CD4-positive, alpha-beta T cell (primary cell): ENCODE measurements around the gene APBB3. TPM values are rescaled to one million over a fixed set of nuclear protein-coding genes. Genes with fewer than 3 reads are reported as not detected.

Experiments
- ATAC-seq: fragments of 200-7000 bp; cut with Tn5 transposase; one replicate; pipeline ENCODE4 v1.10.0; 2022; ENCODE audit warnings: mild to moderate bottlenecking; ENCODE audit not compliant: poor library complexity
- CTCF ChIA-PET: fragments of 350-600 bp; sonication (Branson Sonifier 250); formaldehyde crosslinking; loops from one replicate; lab custom pipeline; 2021; ENCODE audit warnings: antibody characterized with exemption, inconsistent platforms; lab: Charles Lee
- POLR2A ChIA-PET: fragments of 350-600 bp; sonication (Branson Sonifier 250); formaldehyde crosslinking; loops from one replicate; lab custom pipeline; 2021; ENCODE audit warnings: antibody characterized with exemption, inconsistent platforms; lab: Charles Lee
- DNase-seq, 14 experiments: peaks; one replicate each; pipeline ENCODE4 v3.0.0-alpha.2; 2013 to 2020; ENCODE audit warnings: mixed read lengths in 2 of 14
- H3K27ac ChIP-seq, 2 donors: one replicate each; pipeline versions ENCODE4 v1.5.1 to v1.7.0; 2013; ENCODE audit warnings: low read length in 2 of 2, low read depth in 1 of 2, mild to moderate bottlenecking in 1 of 2
- H3K27me3 ChIP-seq, 2 experiments: 1 replicate in 1 of 2; 2 replicates in 1 of 2; pipeline versions ENCODE4 v1.6.1 to v1.7.0; 2013; ENCODE audit warnings: low read length in 2 of 2, control low read depth in 1 of 2, mild to moderate bottlenecking in 1 of 2, moderate library complexity in 1 of 2; ENCODE audit not compliant: insufficient read depth in 2 of 2, control insufficient read depth in 1 of 2
- H3K36me3 ChIP-seq: one replicate; pipeline ENCODE4 v1.6.1; 2013; ENCODE audit warnings: low read length, control low read depth; ENCODE audit not compliant: insufficient read depth
- H3K4me1 ChIP-seq: one replicate; pipeline ENCODE4 v1.6.1; 2013; ENCODE audit warnings: low read length, control low read depth; ENCODE audit not compliant: insufficient read depth
- H3K4me3 ChIP-seq: one replicate; pipeline ENCODE4 v1.5.1; 2013; ENCODE audit warnings: mild to moderate bottlenecking, low read length, moderate library complexity
- H3K9me3 ChIP-seq, 2 experiments: 1 replicate in 1 of 2; 2 replicates in 1 of 2; pipeline versions ENCODE4 v1.6.1 to v1.7.0; 2013; ENCODE audit warnings: low read length in 2 of 2, mild to moderate bottlenecking in 2 of 2, control low read depth in 1 of 2, moderate library complexity in 1 of 2; ENCODE audit not compliant: control insufficient read depth in 1 of 2, insufficient read depth in 1 of 2
- H3K27ac Mint-ChIP-seq: one replicate; pipeline ENCODE4 v1.8.0; 2020; ENCODE audit warnings: mixed read lengths
- H3K27me3 Mint-ChIP-seq: one replicate; pipeline ENCODE4 v1.8.0; 2021; ENCODE audit warnings: mixed read lengths
- H3K36me3 Mint-ChIP-seq: one replicate; pipeline ENCODE4 v1.8.0; 2021; ENCODE audit warnings: low read depth, mixed read lengths
- H3K4me1 Mint-ChIP-seq: one replicate; pipeline ENCODE4 v1.8.0; 2021; ENCODE audit warnings: low read depth, mixed read lengths
- H3K4me3 Mint-ChIP-seq: one replicate; pipeline ENCODE4 v1.8.0; 2020; ENCODE audit warnings: mild to moderate bottlenecking, mixed read lengths
- H3K9me3 Mint-ChIP-seq: one replicate; pipeline ENCODE4 v1.8.0; 2020; ENCODE audit warnings: mixed read lengths
- intact Hi-C, 2 experiments: fragments of 100-400 bp; cut with DNase I in 1 of 2; cut with micrococcal nuclease in 1 of 2; formaldehyde crosslinking; loops; one replicate each; pipeline versions ENCODE4 v1.15.1 to v1.9.0; 2023 to 2025; cut with DNase I, micrococcal nuclease
- total RNA-seq, 174 experiments: library from RNA in 2 of 174; stranded (reverse) in 2 of 174; gene quantifications; one replicate each; pipeline ENCODE4 v1.2.3 and lab custom pipeline; 2021 to 2026
- TF ChIP-seq, protein P1 (sequence below): fragments of 200-600 bp; IDR thresholded peaks from one replicate; pipeline ENCODE4 v1.8.0; 2022; ENCODE audit warnings: antibody characterized with exemption, mild to moderate bottlenecking

Gene APBB3
- total RNA-seq, 2 experiments from 2014 or later, result 56.6 to 61.5 TPM

DNA sequence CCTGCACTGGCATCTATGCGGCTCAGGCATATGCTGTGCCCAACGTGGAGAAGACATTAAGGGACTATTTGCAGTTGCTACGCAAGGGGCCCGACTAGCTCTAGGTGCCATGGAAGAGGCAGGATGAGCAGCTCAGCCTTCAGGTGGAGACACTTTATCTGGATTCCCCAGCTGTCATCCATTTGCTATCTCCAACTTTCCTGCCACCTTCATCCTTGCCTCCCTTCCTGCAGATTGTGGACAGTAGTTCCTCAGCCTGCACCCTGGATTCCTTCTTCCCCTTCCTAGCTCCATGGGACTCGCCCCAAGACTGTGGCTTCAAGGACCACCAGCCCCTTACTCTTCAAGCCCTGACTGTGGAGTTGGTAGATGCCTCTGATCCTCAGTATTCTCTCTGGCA, 2.3 kb upstream of the APBB3 start:
- peaks cover 75% of the 10 kb centered on the region for H3K4me1 ChIP-seq
- no peak overlapping the region for H3K27ac ChIP-seq
- peaks cover 37% of the 10 kb centered on the region for H3K36me3 ChIP-seq
- peak overlapping the region; percentile 59 for H3K4me3 Mint-ChIP-seq
- TF ChIP-seq, protein P1, sequence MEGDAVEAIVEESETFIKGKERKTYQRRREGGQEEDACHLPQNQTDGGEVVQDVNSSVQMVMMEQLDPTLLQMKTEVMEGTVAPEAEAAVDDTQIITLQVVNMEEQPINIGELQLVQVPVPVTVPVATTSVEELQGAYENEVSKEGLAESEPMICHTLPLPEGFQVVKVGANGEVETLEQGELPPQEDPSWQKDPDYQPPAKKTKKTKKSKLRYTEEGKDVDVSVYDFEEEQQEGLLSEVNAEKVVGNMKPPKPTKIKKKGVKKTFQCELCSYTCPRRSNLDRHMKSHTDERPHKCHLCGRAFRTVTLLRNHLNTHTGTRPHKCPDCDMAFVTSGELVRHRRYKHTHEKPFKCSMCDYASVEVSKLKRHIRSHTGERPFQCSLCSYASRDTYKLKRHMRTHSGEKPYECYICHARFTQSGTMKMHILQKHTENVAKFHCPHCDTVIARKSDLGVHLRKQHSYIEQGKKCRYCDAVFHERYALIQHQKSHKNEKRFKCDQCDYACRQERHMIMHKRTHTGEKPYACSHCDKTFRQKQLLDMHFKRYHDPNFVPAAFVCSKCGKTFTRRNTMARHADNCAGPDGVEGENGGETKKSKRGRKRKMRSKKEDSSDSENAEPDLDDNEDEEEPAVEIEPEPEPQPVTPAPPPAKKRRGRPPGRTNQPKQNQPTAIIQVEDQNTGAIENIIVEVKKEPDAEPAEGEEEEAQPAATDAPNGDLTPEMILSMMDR, result no peak
- H3K9me3 Mint-ChIP-seq, result no peaks in the 10 kb centered on the region
- ATAC-seq, result no peak
- ChIA-PET CTCF (interaction anchor here (0.5 to 1.5 kb wide), 2 partner anchors 19 to 1201 kb away, joined by 3 to 5 read pairs; partner anchors contain the start of gene EIF4EBP3), POLR2A (interaction anchor here (0.9 to 8.9 kb wide), 4 partner anchors 9 to 144 kb away, joined by 5 to 87 read pairs (median 10); partner anchors contain the start of genes EIF4EBP3, IK, NDUFA2 and SRA1)
- H3K27me3 Mint-ChIP-seq, result no peaks in the 10 kb centered on the region
- peaks cover 62% of the 10 kb centered on the region for H3K36me3 Mint-ChIP-seq
- H3K9me3 ChIP-seq, result no peaks in the 10 kb centered on the region
- H3K4me3 ChIP-seq, result no peak overlapping the region
- H3K4me1 Mint-ChIP-seq, result peaks cover 75% of the 10 kb centered on the region
- DNase-seq, result no peak
- H3K27ac Mint-ChIP-seq, result peak overlapping the region; percentile 97
- H3K27me3 ChIP-seq, result no peaks in the 10 kb centered on the region
- intact Hi-C loops, result loop anchor here in 1 of 2 experiments (5.0 to 10.0 kb wide), 4 partner anchors 131 to 459 kb away; partner anchors contain the start of gene CYSTM1

DNA sequence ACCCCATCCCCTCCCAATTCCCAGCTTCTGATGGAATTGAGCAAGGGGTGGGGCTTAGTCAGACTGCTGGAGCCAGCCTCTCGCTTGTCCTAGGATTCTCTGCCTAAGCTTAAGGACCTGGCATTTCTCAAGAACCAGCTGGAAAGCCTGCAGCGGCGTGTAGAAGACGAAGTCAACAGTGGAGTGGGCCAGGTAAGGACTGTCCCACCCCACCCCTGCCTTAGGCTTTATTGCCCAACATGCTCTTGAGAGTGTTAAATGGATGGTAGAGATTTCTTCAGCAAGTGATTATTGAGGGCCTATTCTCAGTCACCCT, 1.3 kb upstream of the APBB3 start:
- DNase-seq (no peak), ATAC-seq (no peak)
- intact Hi-C loops, result loop anchor here in 1 of 2 experiments (2.0 to 10.0 kb wide), 6 partner anchors 17 to 458 kb away; partner anchors contain the start of genes CYSTM1 and TMCO6
- Histone ChIP-seq H3K9me3 (no peaks in the 10 kb centered on the region), H3K4me3 (no peak overlapping the region), H3K36me3 (peaks cover 44% of the 10 kb centered on the region), H3K27ac (peak overlapping the region; percentile 89 to 97), H3K27me3 (no peaks in the 10 kb centered on the region), H3K4me1 (peaks cover 77% of the 10 kb centered on the region)
- H3K27ac Mint-ChIP-seq, result peak overlapping the region; percentile 94
- POLR2A ChIA-PET, result interaction anchor here (1.0 to 8.9 kb wide), 8 partner anchors 9 to 164 kb away, joined by 3 to 87 read pairs (median 6); partner anchors contain the start of genes ANKHD1, EIF4EBP3, IK and NDUFA2
- no peaks in the 10 kb centered on the region for H3K9me3 Mint-ChIP-seq
- CTCF ChIA-PET, result interaction anchor here (1.3 to 1.5 kb wide), 2 partner anchors 18 to 73 kb away, joined by 5 to 6 read pairs; partner anchors contain the start of genes EIF4EBP3 and TMCO6
- TF ChIP-seq, protein P1, result no peak
- H3K36me3 Mint-ChIP-seq, result peaks cover 61% of the 10 kb centered on the region
- H3K4me1 Mint-ChIP-seq, result peaks cover 72% of the 10 kb centered on the region
- H3K27me3 Mint-ChIP-seq, result no peaks in the 10 kb centered on the region
- peak overlapping the region; percentile 94 for H3K4me3 Mint-ChIP-seq

DNA sequence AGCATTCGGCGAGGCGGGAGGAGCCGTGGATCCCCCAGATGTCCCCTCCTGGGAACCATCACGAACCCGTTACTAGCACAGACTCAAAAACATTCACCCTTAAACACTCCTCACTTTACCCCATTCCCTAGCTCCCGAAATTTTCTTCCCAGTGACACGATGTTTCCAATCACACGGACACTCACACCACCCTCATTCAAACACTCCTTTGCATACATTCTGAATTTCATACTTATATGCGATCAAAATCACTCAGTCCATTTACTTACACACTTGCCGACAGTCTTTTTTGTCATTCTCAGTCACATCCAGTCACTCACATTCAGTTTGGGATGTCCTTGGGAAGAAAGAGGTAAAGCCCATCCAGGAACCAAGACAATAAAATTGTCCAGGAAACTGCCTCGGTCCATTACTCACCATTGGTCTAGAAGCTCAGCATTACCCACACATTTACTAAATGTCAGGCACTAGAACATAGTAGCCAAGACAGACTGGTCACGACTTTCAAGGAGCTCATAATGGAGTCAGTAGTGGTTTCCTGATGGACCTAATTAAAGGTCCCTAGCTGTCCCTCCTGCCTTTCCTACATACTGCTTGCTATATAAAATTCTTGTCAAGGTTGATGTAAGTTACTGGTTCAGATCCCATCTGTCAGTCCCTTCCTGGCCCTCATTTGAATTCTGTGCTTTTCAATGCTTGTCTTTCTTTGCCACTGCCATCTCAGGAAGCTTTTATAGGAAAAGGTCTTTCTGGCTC, 804 bp upstream of the APBB3 start:
- Histone ChIP-seq H3K4me1 (peaks cover 76% of the 10 kb centered on the region), H3K36me3 (peaks cover 44% of the 10 kb centered on the region), H3K27ac (peak overlapping the region; percentile 89 to 97), H3K9me3 (no peaks in the 10 kb centered on the region), H3K4me3 (peak overlapping the region; percentile 98), H3K27me3 (no peaks in the 10 kb centered on the region)
- no peak for ATAC-seq
- H3K9me3 Mint-ChIP-seq, result no peaks in the 10 kb centered on the region
- TF ChIP-seq, protein P1, result no peak
- ChIA-PET CTCF (interaction anchor here (1.3 to 1.5 kb wide), 2 partner anchors 18 to 74 kb away, joined by 5 to 6 read pairs; partner anchors contain the start of genes EIF4EBP3 and TMCO6), POLR2A (interaction anchor here (1.0 to 8.9 kb wide), 8 partner anchors 8 to 164 kb away, joined by 3 to 87 read pairs (median 6); partner anchors contain the start of genes ANKHD1, EIF4EBP3, IK and NDUFA2)
- intact Hi-C loops, result loop anchor here in 1 of 2 experiments (2.0 to 10.0 kb wide), 6 partner anchors 16 to 458 kb away; partner anchors contain the start of genes CYSTM1 and TMCO6
- H3K27me3 Mint-ChIP-seq, result no peaks in the 10 kb centered on the region
- DNase-seq, result peak in 1 of 14 experiments; percentile 32
- H3K36me3 Mint-ChIP-seq, result peaks cover 62% of the 10 kb centered on the region
- H3K4me1 Mint-ChIP-seq, result peaks cover 67% of the 10 kb centered on the region
- H3K4me3 Mint-ChIP-seq, result peak overlapping the region; percentile 94
- H3K27ac Mint-ChIP-seq, result peak overlapping the region; percentile 94
